LNCAP (cell line): ENCODE results near the gene TBPL1.

ENCODE experiments used
- TF ChIP-seq, protein P1 (sequence below): fragments of 450-650 bp; IDR thresholded peaks from 2 replicates; pipeline ENCODE4 v1.5.1; 2017; ENCODE audit warnings: mild to moderate bottlenecking

Gene TBPL1

DNA sequence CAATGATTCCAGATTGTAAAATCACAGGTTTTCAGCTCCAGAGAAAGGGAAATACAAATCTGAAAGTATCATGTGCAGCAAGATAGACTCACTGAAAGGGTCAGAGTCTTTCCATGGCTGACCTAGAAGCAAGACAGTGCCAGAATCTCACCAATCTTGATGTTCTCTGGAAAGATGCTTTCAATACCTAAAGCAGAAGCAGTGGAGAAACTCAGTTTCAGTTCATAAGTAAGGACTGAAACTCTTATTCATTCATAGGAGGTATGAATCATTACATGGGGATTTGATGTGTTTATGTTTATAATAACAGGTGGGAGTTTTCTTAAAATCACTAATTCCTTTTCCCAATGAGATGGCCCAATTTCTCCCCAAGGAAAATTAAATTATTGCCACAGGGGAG, 56.9 kb downstream of the TBPL1 start:
- TF ChIP-seq, protein P1, sequence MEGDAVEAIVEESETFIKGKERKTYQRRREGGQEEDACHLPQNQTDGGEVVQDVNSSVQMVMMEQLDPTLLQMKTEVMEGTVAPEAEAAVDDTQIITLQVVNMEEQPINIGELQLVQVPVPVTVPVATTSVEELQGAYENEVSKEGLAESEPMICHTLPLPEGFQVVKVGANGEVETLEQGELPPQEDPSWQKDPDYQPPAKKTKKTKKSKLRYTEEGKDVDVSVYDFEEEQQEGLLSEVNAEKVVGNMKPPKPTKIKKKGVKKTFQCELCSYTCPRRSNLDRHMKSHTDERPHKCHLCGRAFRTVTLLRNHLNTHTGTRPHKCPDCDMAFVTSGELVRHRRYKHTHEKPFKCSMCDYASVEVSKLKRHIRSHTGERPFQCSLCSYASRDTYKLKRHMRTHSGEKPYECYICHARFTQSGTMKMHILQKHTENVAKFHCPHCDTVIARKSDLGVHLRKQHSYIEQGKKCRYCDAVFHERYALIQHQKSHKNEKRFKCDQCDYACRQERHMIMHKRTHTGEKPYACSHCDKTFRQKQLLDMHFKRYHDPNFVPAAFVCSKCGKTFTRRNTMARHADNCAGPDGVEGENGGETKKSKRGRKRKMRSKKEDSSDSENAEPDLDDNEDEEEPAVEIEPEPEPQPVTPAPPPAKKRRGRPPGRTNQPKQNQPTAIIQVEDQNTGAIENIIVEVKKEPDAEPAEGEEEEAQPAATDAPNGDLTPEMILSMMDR = no peak

DNA sequence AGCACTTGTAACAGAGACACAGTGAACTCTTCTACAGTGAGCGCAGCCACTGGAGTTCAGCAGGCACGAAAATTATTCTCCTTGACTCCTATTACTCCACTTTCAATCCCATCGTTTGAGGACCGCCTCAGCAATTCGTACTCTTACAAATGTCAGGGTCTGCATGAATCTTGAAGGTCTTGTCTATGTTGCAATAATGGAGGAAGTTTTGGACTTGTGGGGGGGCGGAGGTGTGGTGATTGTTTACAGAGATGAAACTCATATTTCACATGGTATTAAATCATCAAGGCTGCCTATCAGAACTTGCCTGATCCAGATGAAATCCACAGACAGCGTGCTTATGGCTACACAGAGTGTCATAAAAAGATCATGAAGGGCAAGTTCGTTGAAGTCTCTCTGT, 57.4 kb downstream of the TBPL1 start:
- TF ChIP-seq, protein P1 = no peak

GRCh38 chr6:134010974-134011373, 58.0 kb downstream of the TBPL1 start:
- TF ChIP-seq, protein P1 = no peak

DNA sequence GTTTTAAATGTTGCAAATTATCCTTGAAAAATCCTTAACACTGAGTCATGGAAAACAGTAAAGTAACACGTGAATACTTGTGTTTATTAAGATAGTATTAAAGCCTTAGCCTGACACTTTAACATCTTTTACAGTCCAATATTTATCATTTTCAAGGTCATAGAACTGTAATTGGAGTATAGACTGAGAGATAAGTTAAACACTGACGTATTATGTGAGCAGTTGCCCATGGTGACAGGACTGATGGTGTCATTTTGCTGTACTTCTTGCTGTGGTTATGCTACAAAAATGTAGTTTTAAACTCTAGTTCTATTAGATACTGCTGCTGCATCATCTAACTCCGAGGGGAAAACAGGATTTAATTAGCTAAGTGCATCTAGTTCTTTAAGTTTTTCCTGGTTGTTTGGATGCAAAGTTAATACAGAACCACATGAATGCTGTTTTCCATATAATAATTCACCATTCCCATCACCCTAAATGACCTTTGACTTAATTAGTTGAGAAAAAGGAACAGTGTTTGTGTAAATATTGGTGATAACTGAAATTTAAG, 61.6 kb downstream of the TBPL1 start:
- TF ChIP-seq, protein P1 = no peak

DNA sequence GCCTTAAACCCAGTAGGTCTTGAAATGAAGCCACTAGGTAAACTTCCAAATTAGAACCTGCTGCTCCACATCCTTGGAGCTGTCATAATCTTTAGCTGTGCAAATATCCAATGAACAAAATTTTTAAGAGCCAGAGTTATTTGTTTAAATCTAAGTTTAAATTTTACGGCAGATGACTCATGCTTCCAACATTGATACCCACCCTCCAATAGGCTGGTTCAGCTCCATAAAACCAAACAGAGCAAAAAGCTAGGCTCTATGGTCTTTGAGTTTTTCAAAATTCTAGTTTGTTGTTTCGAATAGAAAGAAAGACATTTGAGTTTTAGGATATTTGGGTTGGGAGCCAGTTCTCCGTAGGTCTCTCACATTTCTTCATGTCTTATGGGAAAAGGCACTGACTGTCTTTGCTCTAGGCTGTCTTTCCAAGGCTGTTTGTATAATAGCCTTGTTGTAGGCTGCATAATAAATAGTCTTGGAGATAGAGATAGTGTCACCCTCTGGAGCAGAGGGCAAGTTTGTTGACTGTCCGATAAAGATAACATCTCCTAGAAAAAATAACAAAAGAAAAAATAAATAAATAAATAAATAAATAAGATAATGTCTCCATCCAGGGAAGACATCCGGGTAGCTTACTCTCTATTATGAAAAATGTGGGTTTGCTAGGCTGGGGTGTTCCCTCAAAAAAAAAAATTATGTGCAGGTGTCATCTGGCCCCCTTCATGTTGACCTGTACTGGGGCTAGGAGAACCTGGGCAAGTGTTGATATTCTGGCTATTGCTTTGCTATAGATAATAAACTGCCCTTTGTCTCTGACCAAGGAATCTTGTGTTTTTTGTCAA, 62.9 kb downstream of the TBPL1 start:
- TF ChIP-seq, protein P1 = no peak

DNA sequence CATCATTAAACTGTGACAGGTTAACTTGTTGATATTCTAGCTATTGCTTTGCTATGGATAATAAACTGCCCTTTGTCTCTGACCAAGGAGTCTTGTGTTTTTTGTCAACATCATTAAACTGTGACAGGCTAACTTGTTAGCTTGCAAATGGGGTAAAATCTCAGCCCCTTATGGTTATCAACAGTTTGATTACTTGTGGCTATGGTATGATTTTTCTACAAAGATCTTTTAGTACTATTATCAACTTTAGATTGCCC, 63.5 kb downstream of the TBPL1 start:
- TF ChIP-seq, protein P1 = no peak

GRCh38 chr6:134020071-134020470, 67.0 kb downstream of the TBPL1 start:
- TF ChIP-seq, protein P1 = no peak
